Umbilical cord (tissue), 2 donors: Measurements from ENCODE around the gene TSHZ2. TPM values are rescaled to one million over a fixed set of nuclear protein-coding genes. Genes with fewer than 3 reads are reported as not detected.
"Not testable (repeated sequence)": the region's sequence is repeated elsewhere in the genome, so short reads cannot be mapped to it uniquely, and the experiment has no call there.

Experiments
- DNase-seq: peaks from one replicate; pipeline ENCODE4 v3.0.0-alpha.2; 2015; ENCODE audit warnings: low spot score
- total RNA-seq: library from RNA; depleted of rRNA; stranded (reverse); fragments of >200 nt; gene quantifications from one replicate; pipeline ENCODE4 v1.2.3, GENCODE V29; 2014; ENCODE audit warnings: low replicate concordance; ENCODE audit not compliant: insufficient read depth

The TSHZ2 gene
- total RNA-seq, 1 donor from 2014 or later = 4.3 TPM

- no peak for DNase-seq
Measured at GRCh38 chr20:53438368-53438767, 466.2 kb downstream of the TSHZ2 start.

GRCh38 chr20:53439046-53439445, 466.9 kb downstream of the TSHZ2 start:
- DNase-seq = no peak

GRCh38 chr20:53439616-53440015, 467.5 kb downstream of the TSHZ2 start:
- DNase-seq = no peak

- DNase-seq = peak; percentile 13
Measured at GRCh38 chr20:53444401-53445149, 472.4 kb downstream of the TSHZ2 start.

GRCh38 chr20:53445321-53445731, 473.2 kb downstream of the TSHZ2 start:
- peak; percentile 50 for DNase-seq

- no peak for DNase-seq
Measured at GRCh38 chr20:53445932-53446331, 473.8 kb downstream of the TSHZ2 start.

- no peak for DNase-seq
Measured at GRCh38 chr20:53447316-53447715, 475.2 kb downstream of the TSHZ2 start.

- no peak for DNase-seq
Measured at GRCh38 chr20:53448426-53448825, 476.3 kb downstream of the TSHZ2 start.

- no peak for DNase-seq
Measured at GRCh38 chr20:53448875-53449274, 476.7 kb downstream of the TSHZ2 start.

GRCh38 chr20:53453076-53453475, 480.9 kb downstream of the TSHZ2 start:
- DNase-seq = no peak

- no peak for DNase-seq
Measured at GRCh38 chr20:53454675-53455276, 482.6 kb downstream of the TSHZ2 start.

- DNase-seq = no peak
Measured at GRCh38 chr20:53463101-53463972, 491.2 kb downstream of the TSHZ2 start.

- no peak for DNase-seq
Measured at GRCh38 chr20:53466279-53466678, 494.1 kb downstream of the TSHZ2 start.

GRCh38 chr20:53468587-53468986, 496.4 kb downstream of the TSHZ2 start:
- peak; percentile 7 for DNase-seq

GRCh38 chr20:53472859-53473258, 500.7 kb downstream of the TSHZ2 start:
- not testable (repeated sequence) for DNase-seq

- DNase-seq = no peak
Measured at GRCh38 chr20:53480913-53481312, 508.8 kb downstream of the TSHZ2 start.

GRCh38 chr20:53487461-53488200, 515.5 kb downstream of the TSHZ2 start:
- DNase-seq = peak; percentile 53

- no peak for DNase-seq
Measured at GRCh38 chr20:53488775-53489272, 516.7 kb downstream of the TSHZ2 start.

- DNase-seq = no peak
Measured at GRCh38 chr20:53489528-53489927, 517.4 kb downstream of the TSHZ2 start.

GRCh38 chr20:53490620-53491019, 518.5 kb downstream of the TSHZ2 start:
- DNase-seq = no peak

GRCh38 chr20:53491462-53491861, 519.3 kb downstream of the TSHZ2 start:
- DNase-seq = no peak
